Endothelial cell of umbilical vein (primary cell): ENCODE measurements around the gene PODNL1. TPM values are rescaled to one million over a fixed set of nuclear protein-coding genes. Genes with fewer than 3 reads are reported as not detected.

Source experiments
- BruUV-seq: library from RNA; stranded (reverse); fragments of 400-500 nt; replicated peaks from 2 replicates; lab custom pipeline; 2021; lab: Mats Ljungman, UMichigan
- CTCF ChIA-PET: fragments of 300-600, 350-600 bp; sonication (Branson Sonifier 250); formaldehyde crosslinking; loops from one replicate; lab custom pipeline; 2021; ENCODE audit warnings: antibody characterized with exemption, inconsistent platforms; lab: Charles Lee
- POLR2A ChIA-PET: fragments of 300-600, 350-600 bp; sonication (Branson Sonifier 250); formaldehyde crosslinking; loops from one replicate; lab custom pipeline; 2021; ENCODE audit warnings: antibody characterized with exemption, inconsistent platforms; lab: Charles Lee
- DNase-seq: peaks from one replicate; pipeline ENCODE4 v3.0.0-alpha.2; 2011; ENCODE audit warnings: low read depth, low spot score
- FAIRE-seq: peaks from 2 replicates; lab custom pipeline; 2011; peaks lifted over from hg19 to GRCh38; lab: Jason Lieb, UNC
- H2AFZ ChIP-seq: 2 replicates; pipeline ENCODE4 v1.6.0; 2012; ENCODE audit warnings: low read depth, low read length, control low read depth, inconsistent platforms
- H3K27ac ChIP-seq: 2 replicates; pipeline ENCODE4 v1.5.1; 2011; ENCODE audit warnings: low read depth, mild to moderate bottlenecking, control low read depth, low read length, moderate library complexity; ENCODE audit not compliant: insufficient read depth
- H3K27me3 ChIP-seq, 2 experiments: 2 replicates each; pipeline versions ENCODE4 v1.6.0 to v1.6.1; 2011; ENCODE audit warnings: low read length in 2 of 2, mixed read lengths in 1 of 2; ENCODE audit not compliant: control insufficient read depth in 2 of 2, insufficient read depth in 2 of 2
- H3K36me3 ChIP-seq, 2 experiments: 2 replicates in 1 of 2; 3 replicates in 1 of 2; pipeline ENCODE4 v1.5.1; 2011; ENCODE audit warnings: low read length in 2 of 2, mild to moderate bottlenecking in 1 of 2, moderate library complexity in 1 of 2; ENCODE audit not compliant: control insufficient read depth in 2 of 2, insufficient read depth in 2 of 2; ENCODE audit errors: extremely low read depth in 1 of 2
- H3K4me1 ChIP-seq: 3 replicates; pipeline ENCODE4 v1.5.1; 2011; ENCODE audit warnings: mild to moderate bottlenecking, low read length; ENCODE audit not compliant: control insufficient read depth, insufficient read depth; ENCODE audit errors: extremely low read depth
- H3K4me2 ChIP-seq: 2 replicates; pipeline ENCODE4 v1.6.1; 2011; ENCODE audit warnings: low read length, control low read depth, mixed read lengths; ENCODE audit not compliant: insufficient read depth
- H3K4me3 ChIP-seq, 3 experiments: fragments of 200-600 bp in 1 of 3; sonication (generic), shearing (Covaris generic) in 1 of 3; replicated peaks in 1 of 3; 2 replicates each; pipeline ENCODE4 v1.5.1; 2011 to 2016; ENCODE audit warnings: control low read depth in 3 of 3, low read length in 3 of 3, mild to moderate bottlenecking in 2 of 3, inconsistent platforms in 1 of 3, low read depth in 1 of 3, moderate library complexity in 1 of 3; ENCODE audit not compliant: insufficient read depth in 1 of 3
- H3K79me2 ChIP-seq: 2 replicates; pipeline ENCODE4 v1.6.0; 2012; ENCODE audit warnings: low read length, inconsistent platforms; ENCODE audit not compliant: control insufficient read depth, insufficient read depth
- H3K9ac ChIP-seq: replicated peaks from 2 replicates; pipeline ENCODE3; 2011; ENCODE audit warnings: low read length, control low read depth; ENCODE audit not compliant: insufficient read depth; ENCODE audit errors: extremely low read depth
- H3K9me1 ChIP-seq: replicated peaks from 3 replicates; pipeline ENCODE4 v1.6.0; 2011; ENCODE audit warnings: mild to moderate bottlenecking, low read length; ENCODE audit not compliant: control insufficient read depth, insufficient read depth; ENCODE audit errors: extremely low read depth
- H3K9me3 ChIP-seq: replicated peaks from 2 replicates; pipeline ENCODE4 v1.5.1; 2012; ENCODE audit warnings: low read length, inconsistent platforms; ENCODE audit not compliant: control insufficient read depth, insufficient read depth
- H4K20me1 ChIP-seq: replicated peaks from 2 replicates; pipeline ENCODE3; 2011; ENCODE audit warnings: mild to moderate bottlenecking, low read length; ENCODE audit not compliant: control insufficient read depth, insufficient read depth; ENCODE audit errors: extremely low read depth
- CTCF ChIP-seq, 2 donors: IDR thresholded peaks; 1 replicate in 1 of 2; 2 replicates in 1 of 2; pipeline ENCODE4 v1.5.1; 2011; ENCODE audit warnings: low read length in 2 of 2, mild to moderate bottlenecking in 2 of 2, moderate library complexity in 2 of 2, control low read depth in 1 of 2, inconsistent platforms in 1 of 2, low read depth in 1 of 2; ENCODE audit not compliant: insufficient read depth in 1 of 2; ENCODE audit errors: extremely low read depth in 1 of 2
- EZH2 ChIP-seq: IDR thresholded peaks from 2 replicates; pipeline ENCODE4 v1.6.1; 2012; ENCODE audit warnings: borderline replicate concordance, low read depth, mild to moderate bottlenecking, moderate library complexity, low read length, inconsistent platforms; ENCODE audit not compliant: severe bottlenecking
- FOS ChIP-seq: IDR thresholded peaks from 2 replicates; pipeline ENCODE4 v1.6.1; 2011; ENCODE audit warnings: mild to moderate bottlenecking, low read length, moderate library complexity, borderline replicate concordance; ENCODE audit not compliant: insufficient read depth
- GATA2 ChIP-seq: IDR thresholded peaks from 2 replicates; pipeline ENCODE4 v1.7.0; 2011; ENCODE audit warnings: low read depth, mild to moderate bottlenecking, moderate library complexity, mixed read lengths, low read length; ENCODE audit not compliant: insufficient read length, insufficient read depth
- JUN ChIP-seq: IDR thresholded peaks from 2 replicates; pipeline ENCODE4 v1.6.1; 2011; ENCODE audit warnings: borderline replicate concordance, low read depth; ENCODE audit not compliant: insufficient read length, insufficient read depth
- MAX ChIP-seq: IDR thresholded peaks from 2 replicates; pipeline ENCODE4 v1.6.1; 2011; ENCODE audit not compliant: insufficient read depth, insufficient read length
- MYC ChIP-seq: IDR thresholded peaks from one replicate; pipeline ENCODE4 v1.6.1; 2011; ENCODE audit warnings: mild to moderate bottlenecking, low read depth, low read length
- POLR2A ChIP-seq: IDR thresholded peaks from 2 replicates; pipeline ENCODE4 v1.6.1; 2012; ENCODE audit warnings: low read depth, mild to moderate bottlenecking, control low read depth, low read length
- POLR2AphosphoS5 ChIP-seq: IDR thresholded peaks from 2 replicates; pipeline ENCODE4 v1.6.1; 2012; ENCODE audit warnings: low read depth, mild to moderate bottlenecking, control low read depth, low read length, moderate library complexity; ENCODE audit not compliant: insufficient read depth
- dilution Hi-C: fragments of 300-500 bp; cut with MboI; formaldehyde crosslinking; loops from one replicate; pipeline ENCODE4 v1.15.0; 2019; ENCODE audit warnings: low sequenced_read_pairs; ENCODE audit not compliant: extremely low pct_ligation_motif_present
- intact Hi-C: fragments of 100-400 bp; cut with micrococcal nuclease; formaldehyde crosslinking; loops from one replicate; pipeline ENCODE4 v1.10.0; 2022
- polyA plus RNA-seq, 4 experiments: library from polyadenylated mRNA; depleted of rRNA in 3 of 4; stranded (reverse) in 3 of 4; unstranded in 1 of 4; fragments of >200 nt; gene quantifications; 2 replicates each; pipeline versions ENCODE4 v1.2.1 to v1.2.3, GENCODE V29; 2011 to 2012; ENCODE audit warnings: missing spikeins in 1 of 4
- total RNA-seq: library from RNA; stranded (reverse); gene quantifications from 2 replicates; pipeline ENCODE4 v1.2.3, GENCODE V29; 2021

Gene PODNL1
- total and polyA plus RNA-seq, 2 donors (not counting 3 experiments of a cell fraction or from before 2014, with no cell fraction given), result 0.21 TPM; not detected in 1

GRCh38 chr19:13920940-13921747, 17.1 kb downstream of the PODNL1 start:
- intact Hi-C loops, result no loop called here
- CTCF ChIA-PET, result interaction anchor here (0.9 kb wide), 1 partner anchor 138 kb away, joined by 3 read pairs; no protein-coding TSS in a partner anchor

GRCh38 chr19:13920524-13920923, 17.7 kb downstream of the PODNL1 start:
- Histone ChIP-seq H2AFZ (no peak overlapping the region), H3K4me1 (no peaks in the 10 kb centered on the region), H3K36me3 (peaks cover 5 to 28% of the 10 kb centered on the region in 2 experiments), H3K9me1 (no peaks in the 10 kb centered on the region), H3K4me2 (no peak overlapping the region), H3K4me3 (no peak overlapping the region), H3K79me2 (no peaks in the 10 kb centered on the region), H4K20me1 (no peaks in the 10 kb centered on the region), H3K27me3 (no peaks in the 10 kb centered on the region), H3K9ac (no peak overlapping the region), H3K9me3 (no peaks in the 10 kb centered on the region), H3K27ac (no peak overlapping the region)
- dilution Hi-C loops, result no loop called here
- intact Hi-C loops, result no loop called here
- no peak for DNase-seq
- TF ChIP-seq POLR2AphosphoS5 (no peak), CTCF (IDR thresholded peaks at IDR 0.05; ENCODE audit: extremely low read depth in 1 of 2, insufficient read depth in 1 of 2, low read depth in 1 of 2, low read length in 2 of 2) (no peak), GATA2 (no peak), FOS (no peak), MYC (no peak), MAX (no peak), JUN (no peak), POLR2A (no peak), EZH2 (no peak)
- CTCF ChIA-PET, result interaction anchor here (0.9 kb wide), 1 partner anchor 138 kb away, joined by 3 read pairs; no protein-coding TSS in a partner anchor
- FAIRE-seq, result no peak
- BruUV-seq, result no TSS peak
- POLR2A ChIA-PET, result interaction anchor here (0.6 kb wide), 1 partner anchor 15 kb away, joined by 4 read pairs; no protein-coding TSS in a partner anchor

More at GRCh38 chr19:13920940-13921747, 17.1 kb downstream of the PODNL1 start:
- dilution Hi-C loops, result no loop called here
- Histone ChIP-seq H2AFZ (no peak overlapping the region), H3K36me3 (peaks cover 5 to 24% of the 10 kb centered on the region in 2 experiments), H3K9me3 (no peaks in the 10 kb centered on the region), H3K4me3 (no peak overlapping the region), H3K4me1 (no peaks in the 10 kb centered on the region), H3K27me3 (no peaks in the 10 kb centered on the region), H3K27ac (no peak overlapping the region), H3K9ac (no peak overlapping the region), H3K4me2 (no peak overlapping the region), H3K79me2 (no peaks in the 10 kb centered on the region), H4K20me1 (no peaks in the 10 kb centered on the region), H3K9me1 (no peaks in the 10 kb centered on the region)
- DNase-seq (peak; percentile 34), FAIRE-seq (peak; percentile 78)
- BruUV-seq, result no TSS peak
- POLR2A ChIA-PET, result interaction anchor here (0.6 kb wide), 1 partner anchor 16 kb away, joined by 4 read pairs; no protein-coding TSS in a partner anchor
- TF ChIP-seq POLR2A (no peak), MAX (peak; percentile 44)
